NCI-H2227 (cell line): ENCODE measurements around the gene MRGPRE.

Experiments used
- DNase-seq: peaks from one replicate; lab custom pipeline; 2025; ENCODE audit not compliant: unreplicated experiment; lab: John Stamatoyannopoulos, UW

The MRGPRE gene

DNA sequence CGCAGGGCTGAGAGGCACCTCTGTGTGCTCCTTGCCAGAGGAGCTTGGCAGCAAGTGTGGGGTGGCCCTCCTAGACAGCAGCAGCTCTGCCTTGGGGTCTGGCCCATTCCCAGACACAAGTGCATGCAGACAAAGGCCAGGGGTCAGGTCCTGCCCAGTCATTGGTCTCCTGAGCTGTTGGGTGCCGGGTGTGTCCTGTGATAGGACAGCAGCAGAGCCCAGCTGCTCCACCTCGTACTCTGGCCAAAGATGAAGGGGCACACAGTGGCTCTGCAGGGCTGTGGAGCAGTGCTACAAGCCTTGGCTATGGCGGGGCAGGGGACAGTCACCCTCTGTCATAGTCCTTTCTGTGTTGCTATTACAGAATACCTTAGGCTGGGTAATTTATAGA, 49.8 kb downstream of the MRGPRE start:
- DNase-seq: no peak

DNA sequence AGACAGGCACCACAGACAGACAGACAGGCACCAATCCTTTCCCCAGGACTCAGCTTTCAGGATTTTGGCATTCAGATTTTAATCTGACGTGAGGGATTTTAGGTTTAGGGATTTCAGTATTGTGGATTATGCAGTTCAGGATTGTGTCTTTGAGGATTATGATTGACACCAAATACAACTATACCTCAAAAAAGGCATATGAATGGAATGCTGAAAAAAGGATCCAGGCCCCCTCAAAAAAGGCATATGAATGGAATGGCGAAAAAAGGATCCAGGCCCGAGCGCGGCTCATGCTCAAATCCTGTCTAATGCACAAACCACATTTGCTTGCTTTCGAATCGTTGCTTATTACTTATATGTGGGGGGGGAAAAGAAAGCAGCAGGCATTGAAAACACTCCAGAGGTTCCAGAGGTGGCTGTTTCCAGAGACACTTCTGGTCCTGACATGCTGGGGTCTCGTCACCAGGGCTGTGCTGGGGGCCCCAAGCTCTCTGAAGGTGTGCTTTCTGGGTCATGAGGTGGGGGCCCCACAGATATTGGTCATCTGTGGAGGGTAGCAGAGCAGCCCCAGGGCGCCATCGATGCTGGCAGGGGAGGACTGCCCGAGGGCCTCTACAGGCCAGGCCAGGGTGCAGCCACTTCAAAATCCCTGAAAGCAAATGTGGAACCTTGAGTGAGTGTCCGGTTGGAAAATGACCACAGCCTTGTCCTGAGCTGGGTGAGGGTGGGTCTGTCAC, 50.3 kb downstream of the MRGPRE start:
- DNase-seq: no peak

DNA sequence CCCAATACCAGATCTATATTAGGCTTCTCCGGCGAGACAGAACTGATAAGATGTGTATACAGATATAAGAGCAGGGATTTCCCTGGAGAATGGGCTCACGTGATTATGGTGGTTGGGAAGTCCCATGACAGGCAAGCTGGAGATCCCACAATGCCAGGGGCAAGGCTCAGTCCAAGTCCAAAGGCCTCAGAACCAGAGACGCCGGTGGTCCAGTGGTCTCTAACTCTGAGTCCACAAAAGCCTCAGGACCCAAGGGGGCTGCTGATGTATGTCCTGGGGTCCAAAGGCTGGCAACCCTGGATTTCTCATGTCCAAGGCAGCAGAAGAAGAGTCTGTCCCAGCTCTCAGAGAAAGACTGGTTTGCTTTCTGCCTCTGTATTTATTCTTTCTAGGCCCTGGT, 51.3 kb downstream of the MRGPRE start:
- no peak for DNase-seq

DNA sequence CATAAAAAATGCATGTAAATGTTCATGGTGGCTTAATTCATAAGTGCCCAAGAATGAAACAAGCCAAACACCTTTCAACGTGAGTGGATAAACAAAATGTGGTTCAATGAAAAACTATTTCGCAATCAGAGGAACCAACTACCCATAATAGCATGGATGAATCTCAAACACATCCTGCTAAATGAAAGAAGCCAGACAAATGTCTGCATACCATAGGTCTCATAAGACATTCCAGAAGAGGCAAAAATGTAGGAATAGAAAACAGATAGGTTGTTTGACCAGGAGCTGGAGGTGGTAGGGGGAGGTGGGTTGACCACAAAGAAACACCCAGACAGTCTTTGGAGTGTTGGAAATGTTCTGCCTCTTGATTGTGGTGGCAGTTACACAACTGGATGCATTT, 53.9 kb downstream of the MRGPRE start:
- DNase-seq: no peak

DNA sequence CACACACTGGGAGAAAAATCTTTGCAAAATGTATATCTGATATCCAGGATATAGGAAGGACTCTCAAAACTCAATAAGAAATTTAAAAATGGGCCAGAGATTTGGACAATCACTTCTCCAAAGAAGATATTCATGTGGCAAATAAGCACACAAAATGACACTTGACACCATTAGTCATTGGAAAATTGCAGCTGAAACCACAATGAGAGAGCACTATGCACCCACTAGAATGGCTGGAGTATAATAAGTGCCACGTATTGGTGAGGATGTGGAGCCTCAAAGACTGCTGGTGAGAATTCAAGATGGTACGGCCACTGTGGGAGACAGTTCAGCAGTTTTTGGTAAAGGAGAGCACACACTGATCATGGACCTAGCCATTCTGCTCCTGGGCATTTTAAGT, 54.3 kb downstream of the MRGPRE start:
- no peak for DNase-seq
